Activated CD8-positive, alpha-beta memory T cell treated with anti-CD3 and anti-CD28 coated beads, Interleukin-2, amount 50 U/mL, for 1 hour (primary cell): Measurements from ENCODE around the gene TNFAIP2.
"Not testable (repeated sequence)": the region's sequence is repeated elsewhere in the genome, so short reads cannot be mapped to it uniquely, and the experiment has no call there.

Source experiments
- DNase-seq: peaks from one replicate; pipeline ENCODE4 v3.0.0-alpha.2; 2020; ENCODE audit errors: extremely low read depth

The TNFAIP2 gene

GRCh38 chr14:103155826-103156394, 32.6 kb downstream of the TNFAIP2 start:
- DNase-seq = no peak

- DNase-seq = no peak
These were observed 33.6 kb downstream of the TNFAIP2 start for GRCh38 chr14:103156651-103157378.

GRCh38 chr14:103157969-103158368, 34.7 kb downstream of the TNFAIP2 start:
- no peak for DNase-seq

GRCh38 chr14:103158688-103159087, 35.4 kb downstream of the TNFAIP2 start:
- no peak for DNase-seq

- DNase-seq = no peak
These were observed 37.2 kb downstream of the TNFAIP2 start for GRCh38 chr14:103160321-103161053.

- DNase-seq = no peak
These were observed 37.8 kb downstream of the TNFAIP2 start for GRCh38 chr14:103161054-103161397.

GRCh38 chr14:103163199-103163598, 39.9 kb downstream of the TNFAIP2 start:
- no peak for DNase-seq

- no peak for DNase-seq
These were observed 40.7 kb downstream of the TNFAIP2 start for GRCh38 chr14:103164006-103164405.

GRCh38 chr14:103164779-103165178, 41.5 kb downstream of the TNFAIP2 start:
- no peak for DNase-seq

GRCh38 chr14:103165323-103165722, 42.1 kb downstream of the TNFAIP2 start:
- no peak for DNase-seq

GRCh38 chr14:103169954-103170353, 46.7 kb downstream of the TNFAIP2 start:
- DNase-seq = no peak

GRCh38 chr14:103171206-103171605, 47.9 kb downstream of the TNFAIP2 start:
- not testable (repeated sequence) for DNase-seq

GRCh38 chr14:103172921-103173320, 49.7 kb downstream of the TNFAIP2 start:
- no peak for DNase-seq

GRCh38 chr14:103173887-103174286, 50.6 kb downstream of the TNFAIP2 start:
- not testable (repeated sequence) for DNase-seq

GRCh38 chr14:103176176-103176575, 52.9 kb downstream of the TNFAIP2 start:
- DNase-seq = not testable (repeated sequence)

- no peak for DNase-seq
These were observed 54.1 kb downstream of the TNFAIP2 start for GRCh38 chr14:103177376-103177775.

- no peak for DNase-seq
These were observed 55.3 kb downstream of the TNFAIP2 start for GRCh38 chr14:103178521-103178920.

GRCh38 chr14:103179094-103179493, 55.8 kb downstream of the TNFAIP2 start:
- DNase-seq = no peak

- no peak for DNase-seq
These were observed 57.1 kb downstream of the TNFAIP2 start for GRCh38 chr14:103180331-103180730.

GRCh38 chr14:103184046-103184445, 60.8 kb downstream of the TNFAIP2 start:
- no peak for DNase-seq

GRCh38 chr14:103185051-103186029, 62.1 kb downstream of the TNFAIP2 start:
- DNase-seq = no peak
